CD4-positive, CD25-positive, alpha-beta regulatory T cell (primary cell): ENCODE results near the gene CACNA2D3. TPM values are rescaled to one million over a fixed set of nuclear protein-coding genes. Genes with fewer than 3 reads are reported as not detected.

Source experiments
- ATAC-seq, 2 donors: fragments of 150-1000 bp; cut with Tn5 transposase; one replicate each; pipeline ENCODE4 v1.10.0; 2021; ENCODE audit warnings: low read depth in 2 of 2, moderate number of reproducible peaks in 2 of 2, moderate library complexity in 1 of 2
- DNase-seq, 3 donors: peaks; one replicate each; pipeline versions ENCODE4 v3.0.0 to v3.0.0-alpha.2; 2012 to 2022; ENCODE audit warnings: mixed read lengths in 1 of 3
- H3K27ac ChIP-seq: one replicate; pipeline ENCODE4 v1.7.0; 2013; ENCODE audit warnings: mild to moderate bottlenecking, low read length; ENCODE audit not compliant: insufficient read depth, poor library complexity, severe bottlenecking
- H3K27me3 ChIP-seq: one replicate; pipeline ENCODE4 v1.7.0; 2013; ENCODE audit warnings: low read length; ENCODE audit not compliant: control insufficient read depth, insufficient read depth
- H3K36me3 ChIP-seq: one replicate; pipeline ENCODE4 v1.7.0; 2013; ENCODE audit warnings: mild to moderate bottlenecking, low read length, moderate library complexity; ENCODE audit not compliant: control insufficient read depth, insufficient read depth
- H3K4me1 ChIP-seq: 2 replicates; pipeline ENCODE4 v1.7.0; 2013; ENCODE audit warnings: mild to moderate bottlenecking, low read length; ENCODE audit not compliant: insufficient read depth, control insufficient read depth, poor library complexity, severe bottlenecking
- H3K4me3 ChIP-seq: one replicate; pipeline ENCODE4 v1.7.0; 2013; ENCODE audit warnings: low read depth, mild to moderate bottlenecking, low read length, moderate library complexity
- H3K9me3 ChIP-seq, 2 experiments: 1 replicate in 1 of 2; 2 replicates in 1 of 2; pipeline ENCODE4 v1.7.0; 2013; ENCODE audit warnings: low read length in 2 of 2, mild to moderate bottlenecking in 1 of 2, moderate library complexity in 1 of 2; ENCODE audit not compliant: control insufficient read depth in 2 of 2
- H3K27ac Mint-ChIP-seq, 3 donors: one replicate each; pipeline ENCODE4 v1.8.0; 2020 to 2022; ENCODE audit warnings: mild to moderate bottlenecking in 3 of 3, mixed read lengths in 3 of 3, moderate library complexity in 2 of 3
- H3K27me3 Mint-ChIP-seq: one replicate; pipeline ENCODE4 v1.8.0; 2022; ENCODE audit warnings: mild to moderate bottlenecking, mixed read lengths
- H3K36me3 Mint-ChIP-seq: one replicate; pipeline ENCODE4 v1.8.0; 2020; ENCODE audit warnings: mixed read lengths
- H3K4me1 Mint-ChIP-seq, 4 donors: one replicate each; pipeline ENCODE4 v1.8.0; 2020 to 2022; ENCODE audit warnings: mixed read lengths in 4 of 4, mild to moderate bottlenecking in 1 of 4
- H3K4me3 Mint-ChIP-seq, 4 donors: one replicate each; pipeline ENCODE4 v1.8.0; 2020 to 2022; ENCODE audit warnings: mild to moderate bottlenecking in 4 of 4, mixed read lengths in 4 of 4, moderate library complexity in 3 of 4
- H3K9me3 Mint-ChIP-seq, 7 donors: one replicate each; pipeline ENCODE4 v1.8.0; 2020 to 2022; ENCODE audit warnings: mixed read lengths in 7 of 7, mild to moderate bottlenecking in 3 of 7, moderate library complexity in 2 of 7
- polyA plus RNA-seq, 4 donors: library from polyadenylated mRNA; unstranded; fragments of 300-500 nt; fragmentation: Illumina TruSeq; gene quantifications; one replicate each; pipeline ENCODE4 v1.2.3, GENCODE V29; 2021
- total RNA-seq: library from RNA; stranded (reverse); gene quantifications from one replicate; pipeline ENCODE4 v1.2.3, GENCODE V29; 2022

The CACNA2D3 gene
- total and polyA plus RNA-seq, 5 donors from 2014 or later = not detected

- no peaks in the 10 kb centered on the region for H3K27me3 Mint-ChIP-seq
- no peaks in the 10 kb centered on the region for H3K4me1 ChIP-seq
- H3K9me3 ChIP-seq = no peaks in the 10 kb centered on the region
- H3K9me3 Mint-ChIP-seq = peaks cover 0 to 4% (median 1%) of the 10 kb centered on the region in 7 donors
- DNase-seq (no peak), ATAC-seq (no peak)
- no peak overlapping the region for H3K4me3 ChIP-seq
- H3K4me1 Mint-ChIP-seq = no peaks in the 10 kb centered on the region
- no peak overlapping the region for H3K27ac Mint-ChIP-seq
- no peak overlapping the region for H3K4me3 Mint-ChIP-seq
- H3K36me3 ChIP-seq = no peaks in the 10 kb centered on the region
- no peaks in the 10 kb centered on the region for H3K36me3 Mint-ChIP-seq
- no peak overlapping the region for H3K27ac ChIP-seq
- H3K27me3 ChIP-seq = no peaks in the 10 kb centered on the region
These were observed 215.5 kb downstream of the CACNA2D3 start for GRCh38 chr3:54337846-54338245.

GRCh38 chr3:54339608-54340007 lies 217.3 kb downstream of the CACNA2D3 start:
- no peaks in the 10 kb centered on the region for H3K4me1 ChIP-seq
- H3K27ac Mint-ChIP-seq = no peak overlapping the region
- H3K27me3 Mint-ChIP-seq = no peaks in the 10 kb centered on the region
- DNase-seq = no peak
- H3K4me3 ChIP-seq = no peak overlapping the region
- no peak for ATAC-seq
- no peaks in the 10 kb centered on the region for H3K36me3 Mint-ChIP-seq
- H3K9me3 ChIP-seq = no peaks in the 10 kb centered on the region
- H3K36me3 ChIP-seq = no peaks in the 10 kb centered on the region
- no peak overlapping the region for H3K27ac ChIP-seq
- peaks cover 0 to 2% (median 1%) of the 10 kb centered on the region in 7 donors for H3K9me3 Mint-ChIP-seq
- no peaks in the 10 kb centered on the region for H3K4me1 Mint-ChIP-seq
- no peaks in the 10 kb centered on the region for H3K27me3 ChIP-seq
- no peak overlapping the region for H3K4me3 Mint-ChIP-seq

GRCh38 chr3:54341811-54342210 lies 219.5 kb downstream of the CACNA2D3 start:
- no peaks in the 10 kb centered on the region for H3K27me3 Mint-ChIP-seq
- ATAC-seq = no peak
- no peaks in the 10 kb centered on the region for H3K36me3 ChIP-seq

GRCh38 chr3:54342676-54343075 lies 220.3 kb downstream of the CACNA2D3 start:
- Histone ChIP-seq H3K4me3 (no peak overlapping the region), H3K27ac (no peak overlapping the region), H3K9me3 (no peaks in the 10 kb centered on the region), H3K4me1 (no peaks in the 10 kb centered on the region), H3K36me3 (no peaks in the 10 kb centered on the region), H3K27me3 (no peaks in the 10 kb centered on the region)
- Mint-ChIP-seq H3K36me3 (no peaks in the 10 kb centered on the region), H3K9me3 (peaks cover 0 to 2% (median 1%) of the 10 kb centered on the region in 7 donors), H3K4me3 (no peak overlapping the region), H3K4me1 (no peaks in the 10 kb centered on the region), H3K27me3 (no peaks in the 10 kb centered on the region), H3K27ac (no peak overlapping the region)
- DNase-seq (no peak), ATAC-seq (no peak)

More at GRCh38 chr3:54341811-54342210, 219.5 kb downstream of the CACNA2D3 start:
- H3K27ac ChIP-seq = no peak overlapping the region
- Mint-ChIP-seq H3K9me3 (peaks cover 0 to 2% (median 1%) of the 10 kb centered on the region in 7 donors), H3K4me3 (no peak overlapping the region), H3K36me3 (no peaks in the 10 kb centered on the region), H3K27ac (no peak overlapping the region), H3K4me1 (no peaks in the 10 kb centered on the region)
- H3K27me3 ChIP-seq = no peaks in the 10 kb centered on the region
- H3K4me1 ChIP-seq = no peaks in the 10 kb centered on the region
- H3K4me3 ChIP-seq = no peak overlapping the region
- no peak for DNase-seq
- H3K9me3 ChIP-seq = no peaks in the 10 kb centered on the region

- Histone ChIP-seq H3K4me1 (no peaks in the 10 kb centered on the region), H3K4me3 (no peak overlapping the region), H3K36me3 (no peaks in the 10 kb centered on the region), H3K9me3 (no peaks in the 10 kb centered on the region), H3K27ac (no peak overlapping the region), H3K27me3 (no peaks in the 10 kb centered on the region)
- peaks cover 4% of the 10 kb centered on the region for H3K27me3 Mint-ChIP-seq
- no peak for ATAC-seq
- H3K36me3 Mint-ChIP-seq = no peaks in the 10 kb centered on the region
- no peak for DNase-seq
- H3K4me3 Mint-ChIP-seq = no peak overlapping the region
- H3K27ac Mint-ChIP-seq = no peak overlapping the region
- peaks cover 0 to 2% (median 1%) of the 10 kb centered on the region in 7 donors for H3K9me3 Mint-ChIP-seq
- H3K4me1 Mint-ChIP-seq = no peaks in the 10 kb centered on the region
These were observed 221.1 kb downstream of the CACNA2D3 start for GRCh38 chr3:54343495-54343894.

- no peaks in the 10 kb centered on the region for H3K36me3 ChIP-seq
- no peaks in the 10 kb centered on the region for H3K4me1 ChIP-seq
- H3K4me1 Mint-ChIP-seq = no peaks in the 10 kb centered on the region
- ATAC-seq (no peak), DNase-seq (no peak)
- peak overlapping the region in 1 of 3 donors; percentile 60 for H3K27ac Mint-ChIP-seq
- H3K9me3 Mint-ChIP-seq = peaks cover 0 to 2% (median 0%) of the 10 kb centered on the region in 7 donors
- H3K4me3 ChIP-seq = no peak overlapping the region
- H3K4me3 Mint-ChIP-seq = no peak overlapping the region
- H3K36me3 Mint-ChIP-seq = no peaks in the 10 kb centered on the region
- no peaks in the 10 kb centered on the region for H3K27me3 ChIP-seq
- peaks cover 4% of the 10 kb centered on the region for H3K27me3 Mint-ChIP-seq
- no peaks in the 10 kb centered on the region for H3K9me3 ChIP-seq
- no peak overlapping the region for H3K27ac ChIP-seq
These were observed 222.4 kb downstream of the CACNA2D3 start for GRCh38 chr3:54344601-54345231.

GRCh38 chr3:54345847-54346375 lies 223.6 kb downstream of the CACNA2D3 start:
- Histone ChIP-seq H3K36me3 (no peaks in the 10 kb centered on the region), H3K27me3 (no peaks in the 10 kb centered on the region), H3K4me3 (no peak overlapping the region), H3K27ac (no peak overlapping the region), H3K9me3 (no peaks in the 10 kb centered on the region), H3K4me1 (no peaks in the 10 kb centered on the region)
- peaks cover 0 to 2% (median 0%) of the 10 kb centered on the region in 7 donors for H3K9me3 Mint-ChIP-seq
- no peak overlapping the region for H3K4me3 Mint-ChIP-seq
- H3K4me1 Mint-ChIP-seq = no peaks in the 10 kb centered on the region
- no peaks in the 10 kb centered on the region for H3K36me3 Mint-ChIP-seq
- no peak for ATAC-seq
- peaks cover 4% of the 10 kb centered on the region for H3K27me3 Mint-ChIP-seq
- H3K27ac Mint-ChIP-seq = no peak overlapping the region
- no peak for DNase-seq

- Mint-ChIP-seq H3K4me3 (no peak overlapping the region), H3K4me1 (no peaks in the 10 kb centered on the region), H3K9me3 (peaks cover 0 to 2% (median 0%) of the 10 kb centered on the region in 7 donors), H3K27ac (no peak overlapping the region), H3K36me3 (no peaks in the 10 kb centered on the region), H3K27me3 (peaks cover 4% of the 10 kb centered on the region)
- Histone ChIP-seq H3K9me3 (no peaks in the 10 kb centered on the region), H3K4me3 (no peak overlapping the region), H3K36me3 (no peaks in the 10 kb centered on the region), H3K27me3 (no peaks in the 10 kb centered on the region), H3K4me1 (no peaks in the 10 kb centered on the region), H3K27ac (no peak overlapping the region)
- no peak for ATAC-seq
- no peak for DNase-seq
These were observed 224.7 kb downstream of the CACNA2D3 start for GRCh38 chr3:54347060-54347459.
